Trophoblast cell (in vitro differentiated cells and primary cell): ENCODE data around the gene TNFSF15.

Source experiments
- DNase-seq, 2 donors: peaks; one replicate each; pipeline ENCODE4 v3.0.0-alpha.2; 2016
- H2AFZ ChIP-seq: 2 replicates; pipeline ENCODE4 v1.6.1; 2013; ENCODE audit warnings: low read length, moderate library complexity, mild to moderate bottlenecking; ENCODE audit not compliant: insufficient read depth, poor library complexity
- H2AK5ac ChIP-seq: 2 replicates; pipeline ENCODE4 v1.6.1; 2013; ENCODE audit warnings: mild to moderate bottlenecking, low read length
- H2BK120ac ChIP-seq: 2 replicates; pipeline ENCODE4 v1.6.1; 2013; ENCODE audit warnings: low read length, mild to moderate bottlenecking, moderate library complexity; ENCODE audit not compliant: insufficient read depth, poor library complexity
- H2BK12ac ChIP-seq: 2 replicates; pipeline ENCODE4 v1.6.1; 2013; ENCODE audit warnings: mild to moderate bottlenecking, low read length, moderate library complexity
- H2BK5ac ChIP-seq: 2 replicates; pipeline ENCODE4 v1.6.1; 2013; ENCODE audit warnings: low read length, low read depth, moderate library complexity, mild to moderate bottlenecking; ENCODE audit not compliant: poor library complexity
- H3K14ac ChIP-seq: 2 replicates; pipeline ENCODE4 v1.6.1; 2013; ENCODE audit warnings: mild to moderate bottlenecking, low read length
- H3K18ac ChIP-seq: 2 replicates; pipeline ENCODE4 v1.6.1; 2013; ENCODE audit warnings: mild to moderate bottlenecking, low read length
- H3K23ac ChIP-seq: 2 replicates; pipeline ENCODE4 v1.6.1; 2013; ENCODE audit warnings: low read length
- H3K27ac ChIP-seq: 2 replicates; pipeline ENCODE4 v1.5.1; 2013; ENCODE audit warnings: low read depth, mild to moderate bottlenecking, inconsistent platforms, low read length, moderate library complexity
- H3K27me3 ChIP-seq: 2 replicates; pipeline ENCODE4 v1.6.1; 2013; ENCODE audit warnings: inconsistent platforms, mild to moderate bottlenecking, low read length, moderate library complexity; ENCODE audit not compliant: insufficient read depth
- H3K36me3 ChIP-seq, 2 experiments: 1 replicate in 1 of 2; 2 replicates in 1 of 2; pipeline ENCODE4 v1.6.1; 2013; ENCODE audit warnings: low read length in 2 of 2, mild to moderate bottlenecking in 2 of 2, moderate library complexity in 1 of 2; ENCODE audit not compliant: insufficient read depth in 2 of 2, control insufficient read depth in 1 of 2
- H3K4ac ChIP-seq: 2 replicates; pipeline ENCODE4 v1.6.1; 2013; ENCODE audit warnings: low read depth, mild to moderate bottlenecking, low read length, moderate library complexity
- H3K4me1 ChIP-seq, 2 experiments: 1 replicate in 1 of 2; 2 replicates in 1 of 2; pipeline ENCODE4 v1.6.1; 2013; ENCODE audit warnings: low read length in 2 of 2, mild to moderate bottlenecking in 2 of 2, moderate library complexity in 1 of 2; ENCODE audit not compliant: insufficient read depth in 2 of 2, control insufficient read depth in 1 of 2
- H3K4me2 ChIP-seq: 2 replicates; pipeline ENCODE4 v1.6.1; 2013; ENCODE audit warnings: inconsistent platforms, mild to moderate bottlenecking, low read length, moderate library complexity
- H3K4me3 ChIP-seq: 2 replicates; pipeline ENCODE4 v1.5.1; 2013; ENCODE audit warnings: mild to moderate bottlenecking, low read depth, low read length, inconsistent platforms
- H3K79me1 ChIP-seq: one replicate; pipeline ENCODE4 v1.6.1; 2013; ENCODE audit warnings: low read length
- H3K79me2 ChIP-seq: 2 replicates; pipeline ENCODE4 v1.6.1; 2013; ENCODE audit warnings: low read length, mild to moderate bottlenecking; ENCODE audit not compliant: control insufficient read depth, insufficient read depth, poor library complexity
- H3K9ac ChIP-seq: 2 replicates; pipeline ENCODE4 v1.6.1; 2013; ENCODE audit warnings: mild to moderate bottlenecking, low read length
- H3K9me3 ChIP-seq: 2 replicates; pipeline ENCODE4 v1.6.1; 2013; ENCODE audit warnings: low read depth, mild to moderate bottlenecking, control low read depth, inconsistent platforms, low read length; ENCODE audit not compliant: insufficient read depth
- H4K12ac ChIP-seq: 2 replicates; pipeline ENCODE4 v1.6.1; 2013; ENCODE audit warnings: low read depth, mild to moderate bottlenecking, low read length, moderate library complexity
- H4K8ac ChIP-seq: 2 replicates; pipeline ENCODE4 v1.6.1; 2013; ENCODE audit warnings: low read depth, mild to moderate bottlenecking, low read length, moderate library complexity
- H4K91ac ChIP-seq: one replicate; pipeline ENCODE4 v1.6.1; 2013; ENCODE audit warnings: low read depth, mild to moderate bottlenecking, low read length, moderate library complexity
- WGBS: extraction: QIAGEN DNeasy Blood & Tissue Kit; methylation state at CpG from one replicate; pipeline ENCODE4 v1.1.7; 2013; ENCODE audit warnings: missing lambda C conversion rate; ENCODE audit not compliant: insufficient read length, insufficient coverage; ENCODE audit errors: extremely low coverage; 5-methylcytosine and 5-hydroxymethylcytosine counted together

TNFSF15 gene

DNA sequence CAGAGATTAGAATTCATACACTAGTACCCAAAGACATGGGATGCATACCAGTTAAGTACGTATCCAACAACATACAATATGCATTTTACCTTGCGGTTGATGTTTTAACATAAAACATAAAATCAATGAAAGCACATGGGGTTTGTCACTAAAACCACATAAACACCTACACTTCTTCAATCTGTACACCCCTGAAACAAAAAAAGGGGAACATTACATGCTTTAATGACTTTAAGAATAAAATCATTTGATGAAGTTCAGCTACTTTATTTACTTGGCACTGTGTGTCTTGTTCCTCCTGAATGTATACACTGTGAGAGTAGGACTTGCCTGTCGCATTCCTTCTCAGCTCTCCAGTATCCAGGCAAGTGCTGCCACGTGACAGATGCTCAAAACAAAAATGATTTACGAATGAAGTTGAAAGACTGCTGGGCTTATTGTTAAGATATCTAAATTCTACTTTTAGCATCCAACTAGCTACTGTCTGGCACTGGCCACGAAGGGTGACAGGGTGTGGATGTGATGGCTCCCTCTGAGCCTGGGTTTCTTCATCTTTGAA, 21.0 kb downstream of the TNFSF15 start:
- H2BK12ac ChIP-seq = no peak overlapping the region
- no peak overlapping the region for H3K9ac ChIP-seq
- H3K27ac ChIP-seq = no peak overlapping the region
- H3K14ac ChIP-seq = no peak overlapping the region
- H4K91ac ChIP-seq = no peak overlapping the region
- H2AK5ac ChIP-seq = no peak overlapping the region
- H3K27me3 ChIP-seq = no peaks in the 10 kb centered on the region
- no CpG with 5 or more reads among the region's 6 CpGs for whole genome bisulfite sequencing
- no peak overlapping the region for H2BK5ac ChIP-seq
- no peak overlapping the region for H3K4me3 ChIP-seq
- no peak overlapping the region for H3K4me2 ChIP-seq
- no peak overlapping the region for H4K8ac ChIP-seq
- peaks cover 7% of the 10 kb centered on the region for H3K79me1 ChIP-seq
- H4K12ac ChIP-seq = no peak overlapping the region
- no peak overlapping the region for H3K4ac ChIP-seq
- peaks cover 7 to 10% of the 10 kb centered on the region in 2 experiments for H3K4me1 ChIP-seq
- no peak overlapping the region for H2BK120ac ChIP-seq
- no peaks in the 10 kb centered on the region for H3K79me2 ChIP-seq
- H3K23ac ChIP-seq = no peak overlapping the region
- H3K18ac ChIP-seq = no peak overlapping the region
- no peaks in the 10 kb centered on the region for H3K9me3 ChIP-seq
- no peaks in the 10 kb centered on the region for H3K36me3 ChIP-seq
- no peak for DNase-seq
- H2AFZ ChIP-seq = no peak overlapping the region

DNA sequence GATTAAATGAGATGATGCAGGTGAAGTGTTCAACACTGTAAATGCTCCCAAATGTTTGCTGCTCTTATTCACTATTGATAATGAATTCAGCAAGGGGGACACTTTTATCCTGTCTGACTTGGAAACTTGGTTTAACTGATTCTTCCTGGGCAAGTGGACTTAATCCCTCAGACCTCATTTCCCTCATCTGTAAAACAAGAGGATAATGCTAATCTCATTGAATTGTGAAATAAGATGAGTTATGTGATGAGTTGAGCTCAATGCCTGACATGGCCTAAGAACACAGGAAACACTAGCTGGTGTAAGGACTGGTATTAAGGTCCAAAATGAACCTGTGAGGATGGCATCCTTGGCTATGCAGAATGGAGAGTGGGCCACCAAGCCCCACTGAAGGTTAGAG, 23.3 kb downstream of the TNFSF15 start:
- no peaks in the 10 kb centered on the region for H3K27me3 ChIP-seq
- no peaks in the 10 kb centered on the region for H3K79me2 ChIP-seq
- no peak overlapping the region for H3K9ac ChIP-seq
- H2AFZ ChIP-seq = no peak overlapping the region
- H3K4me3 ChIP-seq = no peak overlapping the region
- H4K12ac ChIP-seq = no peak overlapping the region
- no peak overlapping the region for H2AK5ac ChIP-seq
- DNase-seq = no peak
- H4K8ac ChIP-seq = no peak overlapping the region
- H3K9me3 ChIP-seq = no peaks in the 10 kb centered on the region
- H3K36me3 ChIP-seq = no peaks in the 10 kb centered on the region
- H3K27ac ChIP-seq = no peak overlapping the region
- H4K91ac ChIP-seq = no peak overlapping the region
- no peaks in the 10 kb centered on the region for H3K79me1 ChIP-seq
- H3K4me1 ChIP-seq = peaks cover 0 to 7% of the 10 kb centered on the region in 2 experiments
- H2BK12ac ChIP-seq = no peak overlapping the region
- no peak overlapping the region for H3K14ac ChIP-seq
- no peak overlapping the region for H3K18ac ChIP-seq
- no peak overlapping the region for H3K4ac ChIP-seq
- H2BK5ac ChIP-seq = no peak overlapping the region
- no peak overlapping the region for H3K4me2 ChIP-seq
- H2BK120ac ChIP-seq = no peak overlapping the region
- no peak overlapping the region for H3K23ac ChIP-seq

DNA sequence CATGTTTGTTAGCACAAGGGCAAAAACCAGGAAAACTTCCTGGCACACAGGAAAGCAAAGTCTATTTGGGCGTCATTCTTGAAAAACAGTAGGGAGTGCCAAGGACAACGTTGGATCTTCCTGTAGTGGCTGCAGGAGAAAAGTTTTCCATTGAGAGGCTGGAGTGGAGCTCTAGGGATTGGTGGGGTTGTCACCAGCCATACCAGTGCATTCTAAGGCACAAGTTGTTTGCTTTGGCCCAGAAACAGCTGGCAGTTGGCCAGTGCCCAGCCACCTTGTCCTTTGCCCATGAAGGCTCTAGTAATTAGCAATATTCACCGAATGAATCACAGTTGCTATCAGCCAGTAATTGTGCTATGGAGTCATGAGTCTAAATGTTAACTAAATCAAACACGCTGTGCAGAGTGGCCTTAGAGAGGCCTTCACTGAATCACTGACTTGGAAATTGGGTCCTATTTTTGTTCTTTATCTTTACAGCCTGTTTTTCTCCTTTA, 26.4 kb downstream of the TNFSF15 start:
- no peak overlapping the region for H2AFZ ChIP-seq
- no peaks in the 10 kb centered on the region for H3K36me3 ChIP-seq
- H4K12ac ChIP-seq = no peak overlapping the region
- no peak overlapping the region for H4K91ac ChIP-seq
- no peak overlapping the region for H2BK12ac ChIP-seq
- no peaks in the 10 kb centered on the region for H3K79me2 ChIP-seq
- H3K4me2 ChIP-seq = no peak overlapping the region
- H3K79me1 ChIP-seq = peaks cover 2% of the 10 kb centered on the region
- no peak overlapping the region for H3K4ac ChIP-seq
- H3K9ac ChIP-seq = no peak overlapping the region
- DNase-seq = no peak
- H3K27ac ChIP-seq = no peak overlapping the region
- H3K27me3 ChIP-seq = no peaks in the 10 kb centered on the region
- no peaks in the 10 kb centered on the region for H3K9me3 ChIP-seq
- H3K4me3 ChIP-seq = no peak overlapping the region
- H2AK5ac ChIP-seq = no peak overlapping the region
- no peak overlapping the region for H2BK5ac ChIP-seq
- H3K18ac ChIP-seq = no peak overlapping the region
- H3K14ac ChIP-seq = no peak overlapping the region
- no peak overlapping the region for H2BK120ac ChIP-seq
- no peak overlapping the region for H3K23ac ChIP-seq
- no CpG with 5 or more reads among the region's 4 CpGs for WGBS
- H4K8ac ChIP-seq = no peak overlapping the region
- H3K4me1 ChIP-seq = peaks cover 0 to 9% of the 10 kb centered on the region in 2 experiments

DNA sequence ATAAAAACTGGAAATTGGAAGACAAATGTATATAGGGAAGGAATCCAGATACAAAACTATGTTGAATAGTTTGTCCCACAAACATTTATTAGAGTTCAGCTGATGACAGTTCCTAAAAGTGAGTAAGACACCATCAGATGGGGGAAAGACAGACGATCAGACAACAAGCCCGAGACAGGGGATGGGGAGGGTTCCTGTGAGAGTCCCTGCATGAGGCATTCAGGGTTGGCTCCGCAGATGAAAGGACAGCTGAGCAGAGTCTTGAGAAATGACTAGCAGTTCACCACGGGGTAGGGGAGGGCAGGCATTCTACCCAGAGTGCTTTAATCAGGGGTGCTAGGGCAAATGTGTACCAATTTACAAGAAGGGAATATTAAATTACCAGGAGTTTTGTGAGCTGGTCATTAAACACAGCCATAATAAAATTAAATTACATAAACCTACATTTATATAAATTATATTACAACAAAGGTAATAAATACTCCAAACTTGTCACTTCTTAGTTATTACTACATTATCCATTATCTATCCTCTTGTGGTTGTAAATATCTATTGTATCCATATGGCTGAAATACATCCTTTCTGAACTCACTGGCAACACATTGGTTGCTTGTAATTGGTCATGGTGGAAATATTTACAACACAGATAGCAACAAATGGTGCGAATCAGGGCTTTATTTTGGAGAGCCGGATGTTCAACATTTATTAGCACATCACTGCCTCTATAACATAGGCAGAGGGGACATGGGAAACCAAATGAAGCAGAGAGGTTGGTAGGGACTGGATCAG, 27.8 kb downstream of the TNFSF15 start:
- peak overlapping the region; percentile 63 for H2BK12ac ChIP-seq
- H3K9ac ChIP-seq = no peak overlapping the region
- H4K12ac ChIP-seq = no peak overlapping the region
- no peaks in the 10 kb centered on the region for H3K9me3 ChIP-seq
- no peak overlapping the region for H3K23ac ChIP-seq
- H2BK5ac ChIP-seq = no peak overlapping the region
- H3K79me2 ChIP-seq = no peaks in the 10 kb centered on the region
- no peaks in the 10 kb centered on the region for H3K27me3 ChIP-seq
- H4K91ac ChIP-seq = no peak overlapping the region
- H2AFZ ChIP-seq = no peak overlapping the region
- no peak overlapping the region for H3K14ac ChIP-seq
- H3K4me2 ChIP-seq = no peak overlapping the region
- H3K4me1 ChIP-seq = peaks cover 0 to 9% of the 10 kb centered on the region in 2 experiments
- no peak overlapping the region for H3K4ac ChIP-seq
- WGBS = no CpG with 5 or more reads among the region's 6 CpGs
- H3K36me3 ChIP-seq = no peaks in the 10 kb centered on the region
- H3K27ac ChIP-seq = no peak overlapping the region
- H3K79me1 ChIP-seq = peaks cover 2% of the 10 kb centered on the region
- no peak overlapping the region for H3K18ac ChIP-seq
- no peak overlapping the region for H2AK5ac ChIP-seq
- H4K8ac ChIP-seq = no peak overlapping the region
- H3K4me3 ChIP-seq = no peak overlapping the region
- H2BK120ac ChIP-seq = no peak overlapping the region
- DNase-seq = no peak
